HepG2 (cell line): ENCODE data around the gene RSPRY1. TPM values are rescaled to one million over a fixed set of nuclear protein-coding genes. Genes with fewer than 3 reads are reported as not detected.
A peak's percentile ranks its signal among the peaks of the same experiment; 100 is the strongest.

Experiments used
- AGO1 ChIP-seq: fragments of 200-400 bp; formaldehyde crosslinking; IDR thresholded peaks from 2 replicates; pipeline ENCODE4 v1.6.1; 2017; ENCODE audit warnings: mild to moderate bottlenecking, low read depth, low read length, moderate library complexity; ENCODE audit not compliant: poor library complexity, severe bottlenecking
- GATAD2A ChIP-seq: IDR thresholded peaks from 2 replicates; pipeline ENCODE4 v1.6.1; 2016
- HHEX ChIP-seq: IDR thresholded peaks from 2 replicates; pipeline ENCODE4 v1.6.1; 2016; ENCODE audit warnings: control low read depth
- HOXA7 ChIP-seq: sonication (generic); formaldehyde crosslinking; IDR thresholded peaks from 2 replicates; pipeline ENCODE4 v1.8.1; 2022; ENCODE audit warnings: mild to moderate bottlenecking, missing genetic modification reagents, moderate library complexity
- KAT7 ChIP-seq: IDR thresholded peaks from 2 replicates; pipeline ENCODE4 v1.6.1; 2018; ENCODE audit warnings: borderline replicate concordance, missing compliant biosample characterization
- KLF16 ChIP-seq, 2 experiments: sonication (generic) in 1 of 2; formaldehyde crosslinking in 1 of 2; IDR thresholded peaks; 2 replicates each; pipeline versions ENCODE4 v1.6.1 to v1.8.0; 2016 to 2023; ENCODE audit warnings: missing genetic modification reagents in 2 of 2, missing compliant biosample characterization in 1 of 2
- KLF9 ChIP-seq: IDR thresholded peaks from 2 replicates; pipeline ENCODE4 v1.6.1; 2016; ENCODE audit warnings: low read depth
- KMT2A ChIP-seq: sonication (generic); formaldehyde crosslinking; IDR thresholded peaks from 2 replicates; pipeline ENCODE4 v1.4.0; 2020; ENCODE audit warnings: missing genetic modification reagents
- MEIS2 ChIP-seq: sonication (generic); formaldehyde crosslinking; IDR thresholded peaks from 2 replicates; pipeline ENCODE4 v1.9.0; 2021; ENCODE audit warnings: mild to moderate bottlenecking, missing genetic modification reagents
- PHF5A ChIP-seq: IDR thresholded peaks from one replicate; pipeline ENCODE4 v1.6.1; 2018; ENCODE audit warnings: low read depth, missing genetic modification reagents; ENCODE audit not compliant: unreplicated experiment
- SALL1 ChIP-seq: sonication (generic); formaldehyde crosslinking; IDR thresholded peaks from 2 replicates; pipeline ENCODE4 v1.8.0; 2022; ENCODE audit warnings: mild to moderate bottlenecking, missing genetic modification reagents
- SP4 ChIP-seq: sonication (generic); formaldehyde crosslinking; IDR thresholded peaks from 2 replicates; pipeline ENCODE4 v1.8.1; 2023; ENCODE audit warnings: mild to moderate bottlenecking, missing genetic modification reagents
- SSRP1 ChIP-seq: IDR thresholded peaks from 2 replicates; pipeline ENCODE4 v1.6.1; 2016; ENCODE audit warnings: control low read depth
- STAT5B ChIP-seq: sonication (generic); formaldehyde crosslinking; IDR thresholded peaks from 2 replicates; pipeline ENCODE4 v1.4.0; 2020; ENCODE audit warnings: missing genetic modification reagents
- ZFP36 ChIP-seq: fragments of 150-350 bp; IDR thresholded peaks from 2 replicates; pipeline ENCODE4 v1.6.1; 2018; ENCODE audit warnings: borderline replicate concordance, low read length, low read depth; ENCODE audit not compliant: partially characterized antibody
- ZNF205 ChIP-seq: IDR thresholded peaks from 2 replicates; pipeline ENCODE4 v1.6.1; 2018; ENCODE audit warnings: missing biosample characterization, missing genetic modification reagents
- ZNF619 ChIP-seq: sonication (generic); formaldehyde crosslinking; IDR thresholded peaks from 2 replicates; pipeline ENCODE4 v1.4.0; 2020; ENCODE audit warnings: mild to moderate bottlenecking, missing genetic modification reagents
- polyA plus RNA-seq, 8 experiments: library from polyadenylated mRNA; depleted of rRNA in 3 of 8; stranded (reverse) in 7 of 8; unstranded in 1 of 8; fragments of >200 nt; fragmentation: Illumina TruSeq in 4 of 8; extraction: Trizol in 4 of 8; gene quantifications; 2 replicates each; pipeline versions ENCODE4 v1.2.1 to v1.2.3, GENCODE V29; 2011 to 2016; ENCODE audit warnings: low read depth in 4 of 8, missing spikeins in 1 of 8, mixed read lengths in 1 of 8; ENCODE audit not compliant: insufficient read depth in 1 of 8
- total RNA-seq, 5 experiments: library from RNA; depleted of rRNA; stranded (reverse); fragments of >200 nt; fragmentation: Illumina TruSeq; extraction: Trizol; gene quantifications; 2 replicates each; pipeline ENCODE4 v1.2.3, GENCODE V29; 2016; ENCODE audit warnings: low read depth in 1 of 5
- TF ChIP-seq, protein P1 (sequence below): IDR thresholded peaks from 2 replicates; pipeline ENCODE4 v1.6.1; 2016; ENCODE audit warnings: low read depth
- TF ChIP-seq, protein P2 (sequence below): sonication (generic); formaldehyde crosslinking; IDR thresholded peaks from 2 replicates; pipeline ENCODE4 v1.5.1; 2020; ENCODE audit warnings: mild to moderate bottlenecking, missing genetic modification reagents, borderline replicate concordance
- TF ChIP-seq, protein P3 (sequence below): sonication (generic); formaldehyde crosslinking; IDR thresholded peaks from 2 replicates; pipeline ENCODE4 v1.4.0; 2020; ENCODE audit warnings: missing genetic modification reagents

The RSPRY1 gene
- total and polyA plus RNA-seq, 2 of the 13 experiments (the other 11 are each of a cell fraction or from before 2014, with no cell fraction given) = 53.4 to 61.0 TPM

DNA sequence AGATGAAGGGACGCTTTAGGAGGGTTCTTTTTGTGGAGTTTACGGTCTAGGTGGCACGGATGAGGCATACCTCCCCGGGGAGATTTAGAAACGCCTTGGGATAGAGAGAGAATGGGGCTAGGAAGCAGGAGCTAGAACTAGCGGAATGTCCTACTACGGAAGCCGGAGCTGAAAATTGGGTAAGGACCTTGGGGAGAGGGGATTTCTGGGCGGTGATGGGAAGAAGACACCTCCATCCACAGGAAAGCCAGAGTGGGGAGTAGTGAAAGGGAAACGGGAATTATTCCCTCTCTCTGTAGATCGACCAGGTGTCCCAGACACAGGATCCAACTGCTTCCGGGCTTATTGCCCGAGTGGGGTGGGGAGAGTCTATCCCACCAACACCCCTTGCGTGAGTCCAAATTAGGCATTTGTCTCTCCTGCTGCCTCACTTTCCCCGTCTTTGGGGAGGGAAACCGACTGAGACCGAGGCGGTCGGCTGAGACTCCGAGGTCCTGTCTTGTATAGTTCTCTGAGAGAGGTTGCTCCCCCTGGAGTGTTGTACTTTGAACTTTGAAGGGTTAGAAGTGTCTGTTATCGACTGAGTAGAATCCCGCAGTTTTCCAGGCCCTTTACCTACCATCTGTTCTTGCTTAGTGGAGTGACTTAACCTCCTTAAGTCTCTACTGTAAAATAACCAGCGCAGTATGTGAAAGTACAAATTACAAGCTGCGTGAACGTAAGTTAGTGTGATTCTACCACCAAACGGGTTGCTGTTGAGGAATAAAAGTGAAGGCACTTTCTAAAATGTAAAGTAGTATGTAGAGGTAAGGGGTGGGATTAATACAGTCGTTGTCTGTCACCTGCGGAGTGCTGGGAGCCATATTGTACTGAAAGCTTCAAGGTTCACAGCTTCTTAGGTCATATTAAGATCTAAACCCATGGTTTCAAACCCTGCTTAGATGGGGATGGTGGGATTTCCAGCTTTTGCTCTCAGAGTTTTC, 1.0 kb downstream of the RSPRY1 start (continued):
- peak; percentile 62 for TF ChIP-seq GATAD2A (CRISPR knock-in tag)
- no peak for TF ChIP-seq KAT7 (CRISPR knock-in tag)
- 0 out of 2 replicates have a peak, but pooled peaks have one; percentile 33 for TF ChIP-seq SP4 (CRISPR knock-in tag)
- TF ChIP-seq ZFP36 = no peak
- 0 out of 2 replicates have a peak, but pooled peaks have one; percentile 30 for TF ChIP-seq KLF9 (CRISPR knock-in tag)
- TF ChIP-seq KLF16 (CRISPR knock-in tag; IDR thresholded peaks at IDR 0.05) = no peak
- TF ChIP-seq, protein P1, sequence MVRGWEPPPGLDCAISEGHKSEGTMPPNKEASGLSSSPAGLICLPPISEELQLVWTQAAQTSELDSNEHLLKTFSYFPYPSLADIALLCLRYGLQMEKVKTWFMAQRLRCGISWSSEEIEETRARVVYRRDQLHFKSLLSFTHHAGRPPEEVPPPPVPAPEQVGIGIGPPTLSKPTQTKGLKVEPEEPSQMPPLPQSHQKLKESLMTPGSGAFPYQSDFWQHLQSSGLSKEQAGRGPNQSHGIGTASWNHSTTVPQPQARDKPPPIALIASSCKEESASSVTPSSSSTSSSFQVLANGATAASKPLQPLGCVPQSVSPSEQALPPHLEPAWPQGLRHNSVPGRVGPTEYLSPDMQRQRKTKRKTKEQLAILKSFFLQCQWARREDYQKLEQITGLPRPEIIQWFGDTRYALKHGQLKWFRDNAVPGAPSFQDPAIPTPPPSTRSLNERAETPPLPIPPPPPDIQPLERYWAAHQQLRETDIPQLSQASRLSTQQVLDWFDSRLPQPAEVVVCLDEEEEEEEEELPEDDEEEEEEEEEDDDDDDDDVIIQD = peak; percentile 29; the same call in 1 of the 2 replicates
- TF ChIP-seq, protein P2, sequence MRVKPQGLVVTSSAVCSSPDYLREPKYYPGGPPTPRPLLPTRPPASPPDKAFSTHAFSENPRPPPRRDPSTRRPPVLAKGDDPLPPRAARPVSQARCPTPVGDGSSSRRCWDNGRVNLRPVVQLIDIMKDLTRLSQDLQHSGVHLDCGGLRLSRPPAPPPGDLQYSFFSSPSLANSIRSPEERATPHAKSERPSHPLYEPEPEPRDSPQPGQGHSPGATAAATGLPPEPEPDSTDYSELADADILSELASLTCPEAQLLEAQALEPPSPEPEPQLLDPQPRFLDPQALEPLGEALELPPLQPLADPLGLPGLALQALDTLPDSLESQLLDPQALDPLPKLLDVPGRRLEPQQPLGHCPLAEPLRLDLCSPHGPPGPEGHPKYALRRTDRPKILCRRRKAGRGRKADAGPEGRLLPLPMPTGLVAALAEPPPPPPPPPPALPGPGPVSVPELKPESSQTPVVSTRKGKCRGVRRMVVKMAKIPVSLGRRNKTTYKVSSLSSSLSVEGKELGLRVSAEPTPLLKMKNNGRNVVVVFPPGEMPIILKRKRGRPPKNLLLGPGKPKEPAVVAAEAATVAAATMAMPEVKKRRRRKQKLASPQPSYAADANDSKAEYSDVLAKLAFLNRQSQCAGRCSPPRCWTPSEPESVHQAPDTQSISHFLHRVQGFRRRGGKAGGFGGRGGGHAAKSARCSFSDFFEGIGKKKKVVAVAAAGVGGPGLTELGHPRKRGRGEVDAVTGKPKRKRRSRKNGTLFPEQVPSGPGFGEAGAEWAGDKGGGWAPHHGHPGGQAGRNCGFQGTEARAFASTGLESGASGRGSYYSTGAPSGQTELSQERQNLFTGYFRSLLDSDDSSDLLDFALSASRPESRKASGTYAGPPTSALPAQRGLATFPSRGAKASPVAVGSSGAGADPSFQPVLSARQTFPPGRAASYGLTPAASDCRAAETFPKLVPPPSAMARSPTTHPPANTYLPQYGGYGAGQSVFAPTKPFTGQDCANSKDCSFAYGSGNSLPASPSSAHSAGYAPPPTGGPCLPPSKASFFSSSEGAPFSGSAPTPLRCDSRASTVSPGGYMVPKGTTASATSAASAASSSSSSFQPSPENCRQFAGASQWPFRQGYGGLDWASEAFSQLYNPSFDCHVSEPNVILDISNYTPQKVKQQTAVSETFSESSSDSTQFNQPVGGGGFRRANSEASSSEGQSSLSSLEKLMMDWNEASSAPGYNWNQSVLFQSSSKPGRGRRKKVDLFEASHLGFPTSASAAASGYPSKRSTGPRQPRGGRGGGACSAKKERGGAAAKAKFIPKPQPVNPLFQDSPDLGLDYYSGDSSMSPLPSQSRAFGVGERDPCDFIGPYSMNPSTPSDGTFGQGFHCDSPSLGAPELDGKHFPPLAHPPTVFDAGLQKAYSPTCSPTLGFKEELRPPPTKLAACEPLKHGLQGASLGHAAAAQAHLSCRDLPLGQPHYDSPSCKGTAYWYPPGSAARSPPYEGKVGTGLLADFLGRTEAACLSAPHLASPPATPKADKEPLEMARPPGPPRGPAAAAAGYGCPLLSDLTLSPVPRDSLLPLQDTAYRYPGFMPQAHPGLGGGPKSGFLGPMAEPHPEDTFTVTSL (CRISPR knock-in tag) = peak; percentile 19; the same call in 1 of the 2 replicates
- TF ChIP-seq HHEX = no peak
- TF ChIP-seq KMT2A (CRISPR knock-in tag) = peak; percentile 22; the same call in 1 of the 2 replicates
- no peak for TF ChIP-seq PHF5A (CRISPR knock-in tag)
- no peak for TF ChIP-seq AGO1
- TF ChIP-seq MEIS2 (CRISPR knock-in tag) = no peak
- TF ChIP-seq HOXA7 (CRISPR knock-in tag) = no peak
- peak; percentile 56; the same call in 1 of the 2 replicates for TF ChIP-seq SALL1 (CRISPR knock-in tag)
- 0 out of 2 replicates have a peak, but pooled peaks have one; percentile 5 for TF ChIP-seq SSRP1 (CRISPR knock-in tag)
- TF ChIP-seq, protein P3, sequence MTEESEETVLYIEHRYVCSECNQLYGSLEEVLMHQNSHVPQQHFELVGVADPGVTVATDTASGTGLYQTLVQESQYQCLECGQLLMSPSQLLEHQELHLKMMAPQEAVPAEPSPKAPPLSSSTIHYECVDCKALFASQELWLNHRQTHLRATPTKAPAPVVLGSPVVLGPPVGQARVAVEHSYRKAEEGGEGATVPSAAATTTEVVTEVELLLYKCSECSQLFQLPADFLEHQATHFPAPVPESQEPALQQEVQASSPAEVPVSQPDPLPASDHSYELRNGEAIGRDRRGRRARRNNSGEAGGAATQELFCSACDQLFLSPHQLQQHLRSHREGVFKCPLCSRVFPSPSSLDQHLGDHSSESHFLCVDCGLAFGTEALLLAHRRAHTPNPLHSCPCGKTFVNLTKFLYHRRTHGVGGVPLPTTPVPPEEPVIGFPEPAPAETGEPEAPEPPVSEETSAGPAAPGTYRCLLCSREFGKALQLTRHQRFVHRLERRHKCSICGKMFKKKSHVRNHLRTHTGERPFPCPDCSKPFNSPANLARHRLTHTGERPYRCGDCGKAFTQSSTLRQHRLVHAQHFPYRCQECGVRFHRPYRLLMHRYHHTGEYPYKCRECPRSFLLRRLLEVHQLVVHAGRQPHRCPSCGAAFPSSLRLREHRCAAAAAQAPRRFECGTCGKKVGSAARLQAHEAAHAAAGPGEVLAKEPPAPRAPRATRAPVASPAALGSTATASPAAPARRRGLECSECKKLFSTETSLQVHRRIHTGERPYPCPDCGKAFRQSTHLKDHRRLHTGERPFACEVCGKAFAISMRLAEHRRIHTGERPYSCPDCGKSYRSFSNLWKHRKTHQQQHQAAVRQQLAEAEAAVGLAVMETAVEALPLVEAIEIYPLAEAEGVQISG (CRISPR knock-in tag) = 0 out of 2 replicates have a peak, but pooled peaks have one; percentile 20
- TF ChIP-seq ZNF205 (CRISPR knock-in tag) = peak; percentile 62; the same call in 1 of the 2 replicates
- no peak for TF ChIP-seq STAT5B (CRISPR knock-in tag)
- no peak for TF ChIP-seq ZNF619 (CRISPR knock-in tag)
